GM18873 (cell line): ENCODE results near the gene COL23A1.

Source experiments
- ATAC-seq: cut with Tn5 transposase; IDR thresholded peaks from one replicate; pipeline ENCODE4 v1.9.1; 2021; ENCODE audit warnings: mild to moderate bottlenecking, moderate library complexity, moderate number of reproducible peaks; ENCODE audit not compliant: unreplicated experiment, low FRiP score

The COL23A1 gene

DNA sequence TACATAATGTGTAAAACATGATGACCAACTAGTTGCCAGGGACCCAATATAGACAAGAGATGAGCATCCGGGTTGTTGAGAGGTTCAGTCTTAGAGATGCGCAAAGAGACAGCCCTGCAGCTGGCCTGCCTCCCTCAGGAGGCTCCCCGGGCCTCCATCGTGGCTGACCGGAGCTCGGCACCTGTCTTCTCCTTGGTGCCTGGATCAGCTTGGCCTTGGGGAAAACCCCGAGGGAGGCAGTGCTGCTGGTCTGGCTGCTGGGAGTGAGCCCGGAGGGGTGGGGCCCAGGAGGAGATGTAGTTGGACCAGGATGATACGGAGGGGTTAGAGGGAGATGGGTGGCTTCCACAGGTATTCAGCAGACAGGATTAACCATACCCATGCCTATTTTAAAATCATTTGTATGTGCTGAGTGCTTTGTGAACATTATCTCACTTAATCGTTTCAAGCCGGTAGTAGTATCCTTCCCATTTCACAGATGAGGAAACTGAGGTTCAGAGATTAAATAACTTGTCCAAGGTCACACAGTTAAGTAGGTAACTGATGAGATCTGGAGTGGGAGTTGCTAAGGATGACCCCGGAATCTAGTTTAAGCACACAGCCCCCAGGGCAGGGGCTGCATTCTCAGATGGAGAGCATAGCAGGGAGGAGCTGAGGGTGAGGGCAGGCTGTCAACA lies 173.8 kb downstream of the COL23A1 start:
- ATAC-seq = no peak

DNA sequence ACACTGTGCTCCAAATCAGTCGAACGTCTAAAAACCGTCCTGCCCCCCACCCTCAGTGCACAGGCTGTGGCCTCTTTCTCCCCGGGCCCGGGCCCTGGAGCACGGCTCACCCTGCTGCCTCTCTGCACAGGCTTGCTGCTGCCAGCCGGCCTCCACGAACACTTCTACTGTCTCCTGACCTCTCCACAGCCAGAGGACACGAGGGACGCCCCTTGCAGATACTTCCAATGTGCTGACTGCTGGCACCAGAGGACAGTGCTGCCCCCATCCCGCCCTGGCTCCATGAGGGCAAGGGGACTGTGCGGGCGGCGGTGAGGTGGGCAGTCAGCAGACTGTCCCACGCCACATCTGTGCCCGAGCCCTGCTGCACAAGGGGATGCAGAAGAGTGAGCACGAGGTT lies 174.8 kb downstream of the COL23A1 start:
- no peak for ATAC-seq

GRCh38 chr5:178413988-178414387 lies 176.2 kb downstream of the COL23A1 start:
- no peak for ATAC-seq

DNA sequence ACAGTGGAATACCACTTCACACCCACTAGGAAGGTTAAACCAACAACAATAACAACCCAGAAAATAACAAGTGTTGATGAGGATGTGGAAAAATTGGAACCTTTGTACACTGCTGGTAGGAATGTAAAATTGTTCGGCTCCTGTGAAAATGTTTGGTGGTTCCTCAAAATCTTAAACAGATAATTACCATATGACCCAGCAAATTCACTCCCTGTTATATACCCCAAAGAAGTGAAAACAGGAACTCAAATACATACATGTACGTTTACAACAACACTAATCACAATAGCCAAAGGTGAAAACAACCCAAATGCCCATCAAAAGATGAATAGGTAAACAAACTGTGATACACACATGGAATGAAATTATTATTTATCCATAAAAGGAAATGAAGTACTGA lies 179.1 kb downstream of the COL23A1 start:
- no peak for ATAC-seq

GRCh38 chr5:178407646-178408045 lies 182.5 kb downstream of the COL23A1 start:
- ATAC-seq = no peak

DNA sequence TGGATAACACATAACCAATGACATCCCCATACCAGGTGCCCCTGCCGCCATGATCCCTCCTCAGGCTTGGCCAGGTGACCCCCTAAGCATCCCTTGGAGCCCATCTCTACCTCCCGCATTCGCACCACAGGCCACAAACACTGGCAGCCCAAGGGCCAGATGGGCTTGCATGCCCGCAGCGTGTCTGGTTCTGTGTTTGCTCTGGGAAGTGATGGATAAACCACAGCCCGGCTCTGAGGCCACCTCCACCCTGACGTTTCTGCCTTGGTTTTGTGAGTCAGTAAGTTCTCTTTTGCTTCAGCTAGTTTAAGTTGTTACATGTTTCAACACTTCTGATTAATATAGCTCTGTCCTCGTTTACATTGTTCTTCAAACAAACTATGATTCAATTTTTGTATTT lies 185.2 kb downstream of the COL23A1 start:
- no peak for ATAC-seq

GRCh38 chr5:178403956-178404600 lies 186.1 kb downstream of the COL23A1 start:
- no peak for ATAC-seq

DNA sequence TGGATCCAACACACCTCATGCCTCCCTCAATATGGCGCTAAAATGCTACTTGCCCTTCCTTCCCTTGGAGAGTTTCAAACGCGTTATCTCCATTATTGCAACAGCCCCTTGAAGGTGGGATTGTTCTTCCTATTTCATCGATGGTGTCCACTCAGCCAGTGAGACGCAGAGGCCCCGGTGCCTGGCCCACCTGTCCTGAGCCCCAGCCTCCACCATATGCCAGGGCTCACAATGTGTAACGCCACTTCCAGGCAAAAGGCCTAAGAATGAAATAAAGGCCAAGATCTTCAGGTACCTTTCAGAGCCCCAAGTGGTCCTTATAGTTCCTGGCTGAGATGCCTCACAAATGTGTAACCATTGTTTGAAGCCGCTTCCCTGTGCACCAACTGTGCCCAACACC lies 186.8 kb downstream of the COL23A1 start:
- ATAC-seq = no peak

DNA sequence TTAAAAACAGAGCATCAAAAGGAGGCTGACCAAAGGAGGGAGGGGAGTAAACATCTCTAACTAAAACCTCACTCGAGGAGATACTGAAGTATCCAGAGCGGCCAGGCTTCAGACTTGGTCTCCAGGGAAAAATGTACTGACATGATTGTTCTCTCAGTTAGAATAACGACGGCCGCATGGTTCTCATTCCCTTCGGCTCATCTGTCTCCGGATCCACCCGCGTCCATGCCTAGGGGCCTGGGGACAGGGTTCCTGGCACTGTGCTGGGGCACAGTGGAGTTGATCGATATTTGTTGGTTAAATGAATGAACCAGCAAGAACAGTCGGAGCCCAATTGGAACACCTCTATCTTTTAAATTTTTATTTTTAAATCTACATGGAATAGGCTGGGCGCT lies 190.5 kb downstream of the COL23A1 start:
- ATAC-seq = no peak

- no peak for ATAC-seq
Observed at GRCh38 chr5:178398901-178399700, 191.1 kb downstream of the COL23A1 start.

DNA sequence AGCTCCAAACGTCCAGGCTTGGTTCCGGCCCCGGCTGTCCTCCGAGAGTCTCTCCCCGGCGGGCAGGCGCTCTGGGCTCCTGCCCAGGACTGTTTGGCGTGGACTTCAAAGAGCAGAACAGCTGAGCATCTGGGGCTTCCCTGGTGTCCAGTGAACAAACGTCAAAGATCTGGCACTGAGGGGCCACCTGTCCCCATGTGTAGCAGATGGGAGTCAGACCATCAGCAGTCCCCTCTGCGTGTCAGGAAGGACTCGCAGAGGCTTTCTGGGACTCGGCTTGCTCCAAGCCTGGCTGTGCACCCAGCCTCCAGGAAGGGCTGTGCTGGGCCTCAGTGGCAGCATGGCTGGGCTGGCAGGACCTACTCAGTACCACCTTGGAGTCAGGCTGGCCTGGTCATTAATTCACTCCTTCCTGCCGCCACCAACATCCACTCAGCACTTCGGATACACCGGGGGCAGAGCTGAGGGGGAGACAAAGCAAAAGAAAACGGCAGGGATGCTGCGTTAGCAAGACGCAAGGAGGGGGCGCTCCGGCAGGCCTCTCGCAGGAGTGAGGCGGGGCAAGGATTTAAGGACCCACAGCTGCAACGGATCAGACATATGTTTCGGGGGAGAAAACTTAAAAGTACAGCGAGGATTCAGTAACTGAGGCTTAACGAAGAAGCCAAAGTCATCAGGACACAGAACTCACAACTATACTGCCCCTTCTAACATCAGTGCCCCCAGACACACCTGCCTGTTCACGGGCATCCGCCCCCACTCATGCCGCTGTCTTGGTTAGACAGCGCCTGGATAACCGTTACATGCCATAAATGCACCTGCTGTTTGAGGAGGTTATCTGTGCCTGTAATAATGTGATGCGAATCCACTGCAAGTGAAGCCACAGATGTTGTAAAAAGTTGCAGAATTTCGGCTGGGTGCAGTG lies 193.1 kb downstream of the COL23A1 start:
- ATAC-seq = no peak

- ATAC-seq = no peak
Observed at GRCh38 chr5:178394074-178394473, 196.1 kb downstream of the COL23A1 start.

GRCh38 chr5:178392931-178393394 lies 197.2 kb downstream of the COL23A1 start:
- no peak for ATAC-seq

- ATAC-seq = no peak
Observed at GRCh38 chr5:178392386-178392785, 197.8 kb downstream of the COL23A1 start.

- no peak for ATAC-seq
Observed at GRCh38 chr5:178391480-178391879, 198.7 kb downstream of the COL23A1 start.

- no peak for ATAC-seq
Observed at GRCh38 chr5:178389796-178390195, 200.4 kb downstream of the COL23A1 start.

DNA sequence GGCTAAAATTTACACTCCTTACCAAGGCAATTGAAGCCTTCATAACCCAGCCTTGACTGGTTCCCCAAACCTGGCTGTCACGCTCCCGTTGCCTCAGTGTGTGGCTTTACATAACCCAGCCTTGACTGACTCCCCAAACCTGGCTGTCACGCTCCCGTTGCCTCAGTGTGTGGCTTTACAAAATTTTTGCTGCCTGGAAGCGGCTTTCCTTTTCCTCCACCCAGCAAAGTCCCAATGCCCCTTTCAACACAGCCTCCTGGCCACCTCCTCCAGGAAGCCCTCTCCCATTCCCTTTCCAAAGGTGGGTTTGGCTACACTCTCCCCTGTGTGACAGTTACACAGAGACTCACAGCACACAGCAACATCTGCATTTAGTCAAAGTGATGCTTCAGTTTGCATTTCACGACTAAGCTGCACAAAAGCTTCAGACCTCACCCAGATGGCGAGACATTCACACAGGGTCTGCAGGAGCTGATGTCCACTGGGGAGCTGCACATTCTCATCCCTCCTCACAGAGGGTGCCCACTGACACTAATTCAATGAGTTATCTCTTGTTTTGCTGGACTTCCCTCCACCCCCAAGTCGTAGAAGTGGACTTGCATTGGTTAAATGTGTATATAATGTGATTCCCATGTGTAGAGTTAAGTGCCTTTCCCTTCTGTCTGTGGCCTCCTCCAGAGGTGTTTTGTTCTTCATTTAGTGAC lies 201.0 kb downstream of the COL23A1 start:
- ATAC-seq = no peak

- no peak for ATAC-seq
Observed at GRCh38 chr5:178388386-178389025, 201.7 kb downstream of the COL23A1 start.

DNA sequence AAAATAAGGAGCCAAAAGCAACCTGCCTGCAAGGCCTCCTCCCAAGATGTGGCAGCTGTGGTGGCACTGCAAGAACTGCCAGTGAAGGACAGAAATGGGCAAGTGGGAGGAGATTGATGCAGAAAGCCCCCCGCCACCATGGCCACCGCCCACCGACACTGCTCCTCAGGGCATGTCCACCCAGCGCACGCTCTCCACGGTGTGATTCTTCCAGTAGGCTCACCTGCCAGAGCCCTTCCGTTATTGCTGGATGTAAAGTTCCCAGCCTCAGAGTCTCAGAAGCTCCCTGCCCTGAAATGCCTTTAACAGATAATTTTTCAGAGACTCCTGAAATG lies 202.4 kb downstream of the COL23A1 start:
- ATAC-seq = no peak
